ENCODE data around the gene PARK7. TPM values are rescaled to one million over a fixed set of nuclear protein-coding genes. Genes with fewer than 3 reads are reported as not detected.

The PARK7 gene
- total and polyA plus RNA-seq, 3 experiments from 2014 or later = 396 to 628 (median 583) TPM

DNA sequence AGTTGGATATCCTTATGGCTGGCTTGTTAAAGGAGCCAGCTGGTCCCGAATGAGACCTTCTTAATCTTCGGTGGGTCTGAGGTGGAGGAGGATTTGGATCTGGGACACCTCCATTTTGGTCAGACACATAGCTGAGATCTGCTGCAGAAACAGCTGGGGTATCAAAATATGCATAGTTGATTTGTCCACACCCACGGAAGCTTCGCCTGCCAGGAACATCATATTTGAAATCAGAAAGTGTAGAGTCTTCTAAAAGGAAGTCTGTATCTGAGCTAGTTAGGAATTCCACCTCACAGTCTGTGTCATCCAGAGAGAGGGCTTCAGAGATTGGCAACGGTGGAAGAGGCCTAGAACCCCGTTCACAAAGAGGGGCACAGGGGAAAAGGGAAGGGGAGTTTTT is 52.3 kb downstream of the PARK7 start:
- no peak overlapping the region for H3K27ac Mint-ChIP-seq
- H3K4me1 Mint-ChIP-seq = peaks cover 0 to 7% (median 0%) of the 10 kb centered on the region in 3 donors
- no peaks in the 10 kb centered on the region for H3K36me3 ChIP-seq (ENCODE audit: insufficient read depth, low read length)
- H3K4me3 ChIP-seq (ENCODE audit: low read length) = no peak overlapping the region
- H3K27me3 ChIP-seq (ENCODE audit: insufficient read depth, low read length, poor library complexity, severe bottlenecking) = no peaks in the 10 kb centered on the region
- H3K4me3 Mint-ChIP-seq = no peak overlapping the region
- ChIA-PET CTCF (interaction anchor here (1.0 to 6.9 kb wide), 4 partner anchors 8 to 335 kb away, joined by 3 to 83 read pairs (median 29); no protein-coding TSS in a partner anchor), POLR2A (no interaction called here)
- no peak for DNase-seq
- no peaks in the 10 kb centered on the region for H3K9me3 ChIP-seq (ENCODE audit: low read length)
- no peaks in the 10 kb centered on the region for H3K9me3 Mint-ChIP-seq
- H3K27ac ChIP-seq (ENCODE audit: low read depth, low read length) = no peak overlapping the region
- peaks cover 0 to 7% (median 0%) of the 10 kb centered on the region in 3 donors for H3K36me3 Mint-ChIP-seq
- H3K27me3 Mint-ChIP-seq = peaks cover 2 to 20% of the 10 kb centered on the region in 2 donors
- no peaks in the 10 kb centered on the region for H3K4me1 ChIP-seq (ENCODE audit: insufficient read depth, low read length)

DNA sequence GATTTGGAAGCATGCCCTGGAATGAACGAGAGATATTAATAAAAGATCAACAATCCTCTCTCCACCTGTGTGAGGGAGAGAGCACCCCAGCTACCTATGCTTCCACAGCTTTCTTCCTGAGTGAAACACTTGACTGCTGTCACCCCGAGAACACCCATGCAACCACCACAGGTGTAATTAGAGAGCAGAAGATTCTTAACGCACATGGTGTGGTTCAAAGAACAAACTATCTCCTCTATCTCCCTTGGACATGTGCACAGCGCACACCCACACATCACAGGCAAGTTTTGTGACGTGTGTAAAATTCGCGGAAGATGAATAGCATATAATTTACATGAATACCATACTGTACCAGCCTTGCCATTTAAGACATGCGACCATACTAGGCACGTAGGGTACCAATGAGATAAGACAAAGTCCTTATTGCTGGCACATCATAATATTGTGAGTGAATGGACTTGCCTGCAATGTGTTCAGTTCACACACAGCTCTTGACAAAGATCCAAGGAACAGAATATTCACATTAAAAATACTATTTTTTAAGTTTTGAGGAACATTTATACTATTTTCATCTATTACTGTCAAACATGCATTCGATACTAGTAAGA is 53.0 kb downstream of the PARK7 start:
- peaks cover 0 to 7% (median 0%) of the 10 kb centered on the region in 3 donors for H3K36me3 Mint-ChIP-seq
- H3K4me3 Mint-ChIP-seq = no peak overlapping the region
- peaks cover 4 to 27% of the 10 kb centered on the region in 2 donors for H3K27me3 Mint-ChIP-seq
- no peaks in the 10 kb centered on the region for H3K9me3 ChIP-seq (ENCODE audit: low read length)
- H3K9me3 Mint-ChIP-seq = no peaks in the 10 kb centered on the region
- peaks cover 0 to 7% (median 0%) of the 10 kb centered on the region in 3 donors for H3K4me1 Mint-ChIP-seq
- no peaks in the 10 kb centered on the region for H3K27me3 ChIP-seq (ENCODE audit: insufficient read depth, low read length, poor library complexity, severe bottlenecking)
- H3K27ac ChIP-seq (ENCODE audit: low read depth, low read length) = no peak overlapping the region
- ChIA-PET CTCF (interaction anchor here (0.9 to 6.9 kb wide), 12 partner anchors 9 to 835 kb away, joined by 3 to 83 read pairs (median 6); partner anchors contain the start of gene SLC45A1), POLR2A (no interaction called here)
- no peak overlapping the region for H3K27ac Mint-ChIP-seq
- H3K36me3 ChIP-seq (ENCODE audit: insufficient read depth, low read length) = no peaks in the 10 kb centered on the region
- no peak overlapping the region for H3K4me3 ChIP-seq (ENCODE audit: low read length)
- no peaks in the 10 kb centered on the region for H3K4me1 ChIP-seq (ENCODE audit: insufficient read depth, low read length)
- DNase-seq = no peak

GRCh38 chr1:8015036-8015808 is 53.7 kb downstream of the PARK7 start:
- CTCF ChIA-PET = interaction anchor here (0.7 to 6.9 kb wide), 15 partner anchors 9 to 834 kb away, joined by 3 to 83 read pairs (median 6); partner anchors contain the start of gene SLC45A1
- H3K27ac Mint-ChIP-seq = no peak overlapping the region
- H3K36me3 Mint-ChIP-seq = peaks cover 0 to 7% (median 0%) of the 10 kb centered on the region in 3 donors
- POLR2A ChIA-PET = no interaction called here
- no peaks in the 10 kb centered on the region for H3K9me3 Mint-ChIP-seq
- H3K36me3 ChIP-seq (ENCODE audit: insufficient read depth, low read length) = no peaks in the 10 kb centered on the region
- H3K27me3 Mint-ChIP-seq = peaks cover 4 to 30% of the 10 kb centered on the region in 2 donors
- H3K4me1 ChIP-seq (ENCODE audit: insufficient read depth, low read length) = no peaks in the 10 kb centered on the region
- H3K4me3 Mint-ChIP-seq = no peak overlapping the region
- no peaks in the 10 kb centered on the region for H3K27me3 ChIP-seq (ENCODE audit: insufficient read depth, low read length, poor library complexity, severe bottlenecking)
- peaks cover 0 to 7% (median 0%) of the 10 kb centered on the region in 3 donors for H3K4me1 Mint-ChIP-seq
- H3K27ac ChIP-seq (ENCODE audit: low read depth, low read length) = no peak overlapping the region
- no peak overlapping the region for H3K4me3 ChIP-seq (ENCODE audit: low read length)
- H3K9me3 ChIP-seq (ENCODE audit: low read length) = no peaks in the 10 kb centered on the region
- peak in 3 of 5 donors; percentile 8 to 50 (median 33) for DNase-seq

DNA sequence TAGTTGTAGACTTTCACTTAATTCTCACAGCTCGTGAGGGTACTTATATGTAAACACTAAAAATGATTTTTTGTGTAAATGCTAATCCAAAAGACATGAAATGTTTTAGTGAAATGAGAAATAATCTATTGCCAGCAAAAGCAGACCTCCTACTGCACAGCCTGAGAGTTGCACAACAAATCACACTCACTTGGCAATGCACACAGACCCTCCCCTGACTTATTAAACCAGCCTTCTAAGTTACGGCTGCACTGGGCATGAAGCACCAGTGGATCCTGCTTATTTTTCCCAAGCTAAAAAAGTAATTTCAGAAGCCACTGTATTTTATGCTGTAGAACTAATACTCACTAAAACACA is 54.3 kb downstream of the PARK7 start:
- Mint-ChIP-seq H3K27ac (no peak overlapping the region), H3K4me3 (no peak overlapping the region), H3K27me3 (peaks cover 4 to 30% of the 10 kb centered on the region in 2 donors), H3K9me3 (no peaks in the 10 kb centered on the region), H3K4me1 (peaks cover 0 to 7% (median 0%) of the 10 kb centered on the region in 3 donors), H3K36me3 (peaks cover 0 to 7% (median 0%) of the 10 kb centered on the region in 3 donors)
- H3K9me3 ChIP-seq (ENCODE audit: low read length) = no peaks in the 10 kb centered on the region
- no peaks in the 10 kb centered on the region for H3K36me3 ChIP-seq (ENCODE audit: insufficient read depth, low read length)
- CTCF ChIA-PET = interaction anchor here (1.1 to 6.9 kb wide), 12 partner anchors 9 to 833 kb away, joined by 4 to 83 read pairs (median 8); partner anchors contain the start of gene SLC45A1
- POLR2A ChIA-PET = no interaction called here
- H3K27me3 ChIP-seq (ENCODE audit: insufficient read depth, low read length, poor library complexity, severe bottlenecking) = no peaks in the 10 kb centered on the region
- H3K4me1 ChIP-seq (ENCODE audit: insufficient read depth, low read length) = no peaks in the 10 kb centered on the region
- no peak for DNase-seq
- H3K4me3 ChIP-seq (ENCODE audit: low read length) = no peak overlapping the region
- H3K27ac ChIP-seq (ENCODE audit: low read depth, low read length) = no peak overlapping the region

GRCh38 chr1:8016210-8016894 is 54.8 kb downstream of the PARK7 start:
- Histone ChIP-seq H3K27ac (ENCODE audit: low read depth, low read length) (no peak overlapping the region), H3K27me3 (ENCODE audit: insufficient read depth, low read length, poor library complexity, severe bottlenecking) (no peaks in the 10 kb centered on the region), H3K4me1 (ENCODE audit: insufficient read depth, low read length) (no peaks in the 10 kb centered on the region), H3K36me3 (ENCODE audit: insufficient read depth, low read length) (no peaks in the 10 kb centered on the region), H3K4me3 (ENCODE audit: low read length) (no peak overlapping the region), H3K9me3 (ENCODE audit: low read length) (no peaks in the 10 kb centered on the region)
- Mint-ChIP-seq H3K4me1 (peaks cover 0 to 7% (median 0%) of the 10 kb centered on the region in 3 donors), H3K27me3 (peaks cover 4 to 30% of the 10 kb centered on the region in 2 donors), H3K27ac (no peak overlapping the region), H3K4me3 (no peak overlapping the region), H3K9me3 (no peaks in the 10 kb centered on the region), H3K36me3 (peaks cover 0 to 7% (median 0%) of the 10 kb centered on the region in 3 donors)
- DNase-seq = no peak
- ChIA-PET POLR2A (interaction anchor here (0.5 kb wide), 1 partner anchor 642 kb away, joined by 6 read pairs; no protein-coding TSS in a partner anchor), CTCF (interaction anchor here (1.4 to 6.9 kb wide), 11 partner anchors 8 to 833 kb away, joined by 4 to 83 read pairs (median 6); no protein-coding TSS in a partner anchor)

DNA sequence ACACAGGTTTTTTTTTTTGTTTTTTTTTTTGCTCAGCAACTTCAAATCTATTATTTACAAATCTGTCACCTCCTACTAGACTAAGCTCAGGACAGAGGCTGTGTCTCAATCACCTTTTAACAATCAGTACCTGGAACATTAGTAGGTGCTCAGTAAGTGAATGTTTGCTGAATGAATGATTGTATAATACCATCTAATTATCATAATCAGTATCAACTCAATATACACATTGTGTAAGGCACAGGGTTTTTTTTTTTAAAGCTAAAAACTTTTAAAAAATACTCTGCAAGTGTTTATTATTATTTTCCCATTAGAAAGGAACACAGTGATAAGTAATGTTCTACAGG is 55.4 kb downstream of the PARK7 start:
- CTCF ChIA-PET = interaction anchor here (1.7 to 6.8 kb wide), 4 partner anchors 14 to 710 kb away, joined by 4 to 47 read pairs (median 7); no protein-coding TSS in a partner anchor
- Mint-ChIP-seq H3K36me3 (peaks cover 0 to 7% (median 0%) of the 10 kb centered on the region in 3 donors), H3K4me3 (no peak overlapping the region), H3K27ac (no peak overlapping the region), H3K27me3 (peaks cover 4 to 30% of the 10 kb centered on the region in 2 donors), H3K9me3 (no peaks in the 10 kb centered on the region), H3K4me1 (peaks cover 0 to 7% (median 0%) of the 10 kb centered on the region in 3 donors)
- H3K4me3 ChIP-seq (ENCODE audit: low read length) = no peak overlapping the region
- no peaks in the 10 kb centered on the region for H3K9me3 ChIP-seq (ENCODE audit: low read length)
- no peak overlapping the region for H3K27ac ChIP-seq (ENCODE audit: low read depth, low read length)
- no peaks in the 10 kb centered on the region for H3K4me1 ChIP-seq (ENCODE audit: insufficient read depth, low read length)
- H3K27me3 ChIP-seq (ENCODE audit: insufficient read depth, low read length, poor library complexity, severe bottlenecking) = no peaks in the 10 kb centered on the region
- H3K36me3 ChIP-seq (ENCODE audit: insufficient read depth, low read length) = no peaks in the 10 kb centered on the region
- no peak for DNase-seq
- POLR2A ChIA-PET = interaction anchor here (0.5 kb wide), 1 partner anchor 641 kb away, joined by 6 read pairs; no protein-coding TSS in a partner anchor

DNA sequence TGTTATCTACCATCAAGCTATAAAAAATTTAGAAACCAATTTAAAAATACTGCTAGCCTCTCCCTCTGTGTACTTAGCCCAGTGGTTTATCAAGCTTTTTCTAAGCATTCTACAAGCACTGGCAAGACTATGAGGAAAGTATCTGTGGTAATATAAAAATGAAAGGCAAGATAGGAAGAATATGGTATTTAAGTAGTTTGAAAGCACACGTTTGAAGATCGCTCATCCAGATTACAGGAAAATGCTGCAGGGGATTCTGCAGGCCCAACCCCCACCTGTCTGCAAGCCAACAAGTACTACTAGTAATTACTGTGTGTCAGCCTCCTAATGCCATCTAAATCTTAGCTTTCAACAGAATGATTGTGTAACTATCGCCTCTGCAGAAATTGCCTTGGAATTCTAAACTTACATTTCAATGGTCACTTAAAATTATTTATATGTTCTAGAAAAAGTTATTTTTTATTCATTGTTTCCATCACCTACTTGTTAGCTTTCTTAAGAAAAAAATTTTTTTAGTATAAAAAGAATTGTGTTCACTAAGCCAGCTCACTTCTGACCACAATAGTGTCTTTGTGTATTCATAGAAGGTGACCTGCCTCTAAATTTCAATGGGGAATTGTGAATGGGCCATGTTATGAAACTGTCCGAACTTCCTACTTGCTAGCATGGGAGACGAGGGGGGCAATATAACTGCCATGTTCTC is 56.1 kb downstream of the PARK7 start:
- Mint-ChIP-seq H3K36me3 (peaks cover 0 to 7% (median 0%) of the 10 kb centered on the region in 3 donors), H3K4me3 (no peak overlapping the region), H3K27ac (no peak overlapping the region), H3K4me1 (peaks cover 0 to 7% (median 0%) of the 10 kb centered on the region in 3 donors), H3K27me3 (peaks cover 4 to 30% of the 10 kb centered on the region in 2 donors), H3K9me3 (no peaks in the 10 kb centered on the region)
- Histone ChIP-seq H3K27me3 (ENCODE audit: insufficient read depth, low read length, poor library complexity, severe bottlenecking) (no peaks in the 10 kb centered on the region), H3K27ac (ENCODE audit: low read depth, low read length) (no peak overlapping the region), H3K36me3 (ENCODE audit: insufficient read depth, low read length) (no peaks in the 10 kb centered on the region), H3K4me3 (ENCODE audit: low read length) (no peak overlapping the region), H3K9me3 (ENCODE audit: low read length) (no peaks in the 10 kb centered on the region), H3K4me1 (ENCODE audit: insufficient read depth, low read length) (no peaks in the 10 kb centered on the region)
- POLR2A ChIA-PET = no interaction called here
- CTCF ChIA-PET = interaction anchor here (0.8 to 6.8 kb wide), 3 partner anchors 13 to 331 kb away, joined by 3 to 47 read pairs (median 5); no protein-coding TSS in a partner anchor
- no peak for DNase-seq
